ENCODE measurements around the gene SCAP. TPM values are rescaled to one million over a fixed set of nuclear protein-coding genes. Genes with fewer than 3 reads are reported as not detected.

Gene SCAP
- total RNA-seq, 1 donor from 2014 or later: 103 TPM

- H3K36me3 Mint-ChIP-seq (ENCODE audit: low read depth): peaks cover 16% of the 10 kb centered on the region
- DNase-seq (ENCODE audit: low read depth, low spot score): no peak
- TF ChIP-seq CTCF (conservative IDR thresholded peaks at IDR 0.05): no peak
- peaks cover 14% of the 10 kb centered on the region for H3K4me1 Mint-ChIP-seq
- H3K27ac Mint-ChIP-seq (ENCODE audit: unreplicated experiment): peak overlapping the region; percentile 52
- no peaks in the 10 kb centered on the region for H3K9me3 Mint-ChIP-seq
- H3K27me3 Mint-ChIP-seq (ENCODE audit: low read depth): no peaks in the 10 kb centered on the region
- no peak overlapping the region for H3K4me3 Mint-ChIP-seq
Observed at GRCh38 chr3:47429476-47430270, 46.1 kb downstream of the SCAP start.

GRCh38 chr3:47428662-47429061, 47.1 kb downstream of the SCAP start:
- Mint-ChIP-seq H3K27me3 (ENCODE audit: low read depth) (no peaks in the 10 kb centered on the region), H3K27ac (ENCODE audit: unreplicated experiment) (no peak overlapping the region), H3K4me3 (no peak overlapping the region), H3K9me3 (no peaks in the 10 kb centered on the region), H3K4me1 (peaks cover 14% of the 10 kb centered on the region), H3K36me3 (ENCODE audit: low read depth) (peaks cover 11% of the 10 kb centered on the region)
- no peak for TF ChIP-seq CTCF (conservative IDR thresholded peaks at IDR 0.05)
- no peak for DNase-seq (ENCODE audit: low read depth, low spot score)

- Mint-ChIP-seq H3K9me3 (no peaks in the 10 kb centered on the region), H3K27ac (ENCODE audit: unreplicated experiment) (no peak overlapping the region), H3K4me1 (peaks cover 14% of the 10 kb centered on the region), H3K4me3 (no peak overlapping the region), H3K27me3 (ENCODE audit: low read depth) (no peaks in the 10 kb centered on the region), H3K36me3 (ENCODE audit: low read depth) (peaks cover 7% of the 10 kb centered on the region)
- TF ChIP-seq CTCF (conservative IDR thresholded peaks at IDR 0.05): no peak
- no peak for DNase-seq (ENCODE audit: low read depth, low spot score)
Observed at GRCh38 chr3:47427866-47428265, 47.9 kb downstream of the SCAP start.

- TF ChIP-seq CTCF (conservative IDR thresholded peaks at IDR 0.05): no peak
- peaks cover 19% of the 10 kb centered on the region for H3K4me1 Mint-ChIP-seq
- H3K36me3 Mint-ChIP-seq (ENCODE audit: low read depth): peaks cover 7% of the 10 kb centered on the region
- no peak overlapping the region for H3K4me3 Mint-ChIP-seq
- no peak overlapping the region for H3K27ac Mint-ChIP-seq (ENCODE audit: unreplicated experiment)
- peaks cover under 1% of the 10 kb centered on the region for H3K27me3 Mint-ChIP-seq (ENCODE audit: low read depth)
- no peak for DNase-seq (ENCODE audit: low read depth, low spot score)
- H3K9me3 Mint-ChIP-seq: no peaks in the 10 kb centered on the region
Observed at GRCh38 chr3:47425959-47426358, 49.8 kb downstream of the SCAP start.

GRCh38 chr3:47425383-47425778, 50.4 kb downstream of the SCAP start:
- TF ChIP-seq CTCF (conservative IDR thresholded peaks at IDR 0.05): no peak
- Mint-ChIP-seq H3K27me3 (ENCODE audit: low read depth) (peaks cover 2% of the 10 kb centered on the region), H3K9me3 (no peaks in the 10 kb centered on the region), H3K4me3 (no peak overlapping the region), H3K4me1 (peaks cover 14% of the 10 kb centered on the region), H3K36me3 (ENCODE audit: low read depth) (peaks cover 7% of the 10 kb centered on the region), H3K27ac (ENCODE audit: unreplicated experiment) (peak overlapping the region; percentile 16)
- DNase-seq (ENCODE audit: low read depth, low spot score): no peak
